ENCODE data around the gene RIMKLB.

RIMKLB gene

GRCh38 chr12:8678661-8679111 is 19.1 kb upstream of the RIMKLB start:
- TF ChIP-seq REST (IDR thresholded peaks at IDR 0.05; ENCODE audit: insufficient replicate concordance, low read depth) (no peak), GABPA (IDR thresholded peaks at IDR 0.05; ENCODE audit: low read depth) (no peak), SPI1 (IDR thresholded peaks at IDR 0.05; ENCODE audit: borderline replicate concordance, low read depth) (no peak), POLR2AphosphoS5 (IDR thresholded peaks at IDR 0.05; ENCODE audit: low read depth) (no peak)
- TF ChIP-seq, protein P1, sequence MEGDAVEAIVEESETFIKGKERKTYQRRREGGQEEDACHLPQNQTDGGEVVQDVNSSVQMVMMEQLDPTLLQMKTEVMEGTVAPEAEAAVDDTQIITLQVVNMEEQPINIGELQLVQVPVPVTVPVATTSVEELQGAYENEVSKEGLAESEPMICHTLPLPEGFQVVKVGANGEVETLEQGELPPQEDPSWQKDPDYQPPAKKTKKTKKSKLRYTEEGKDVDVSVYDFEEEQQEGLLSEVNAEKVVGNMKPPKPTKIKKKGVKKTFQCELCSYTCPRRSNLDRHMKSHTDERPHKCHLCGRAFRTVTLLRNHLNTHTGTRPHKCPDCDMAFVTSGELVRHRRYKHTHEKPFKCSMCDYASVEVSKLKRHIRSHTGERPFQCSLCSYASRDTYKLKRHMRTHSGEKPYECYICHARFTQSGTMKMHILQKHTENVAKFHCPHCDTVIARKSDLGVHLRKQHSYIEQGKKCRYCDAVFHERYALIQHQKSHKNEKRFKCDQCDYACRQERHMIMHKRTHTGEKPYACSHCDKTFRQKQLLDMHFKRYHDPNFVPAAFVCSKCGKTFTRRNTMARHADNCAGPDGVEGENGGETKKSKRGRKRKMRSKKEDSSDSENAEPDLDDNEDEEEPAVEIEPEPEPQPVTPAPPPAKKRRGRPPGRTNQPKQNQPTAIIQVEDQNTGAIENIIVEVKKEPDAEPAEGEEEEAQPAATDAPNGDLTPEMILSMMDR (IDR thresholded peaks at IDR 0.05; ENCODE audit: insufficient read depth, low read length): no peak

GRCh38 chr12:8680533-8680932 is 17.3 kb upstream of the RIMKLB start:
- Histone ChIP-seq H3K4me3 (replicated peaks; ENCODE audit: insufficient read depth, low read length) (no peak overlapping the region), H3K27ac (replicated peaks) (no peak overlapping the region), H3K27me3 (ENCODE audit: insufficient read depth, poor library complexity, severe bottlenecking) (no peaks in the 10 kb centered on the region)
- TF ChIP-seq POLR2AphosphoS5 (IDR thresholded peaks at IDR 0.05; ENCODE audit: low read depth) (no peak), SPI1 (IDR thresholded peaks at IDR 0.05; ENCODE audit: borderline replicate concordance, low read depth) (no peak), REST (IDR thresholded peaks at IDR 0.05; ENCODE audit: insufficient replicate concordance, low read depth) (no peak), GABPA (IDR thresholded peaks at IDR 0.05; ENCODE audit: low read depth) (no peak)
- TF ChIP-seq, protein P1 (IDR thresholded peaks at IDR 0.05; ENCODE audit: insufficient read depth, low read length): no peak
- DNase-seq (ENCODE audit: low read depth in 1 of 2, low spot score in 1 of 2): no peak

More at GRCh38 chr12:8678661-8679111, 19.1 kb upstream of the RIMKLB start:
- no peak for DNase-seq (ENCODE audit: low read depth in 1 of 2, low spot score in 1 of 2)
- H3K4me3 ChIP-seq (replicated peaks; ENCODE audit: insufficient read depth, low read length): no peak overlapping the region
- H3K27ac ChIP-seq (replicated peaks): no peak overlapping the region
- H3K27me3 ChIP-seq (ENCODE audit: insufficient read depth, poor library complexity, severe bottlenecking): no peaks in the 10 kb centered on the region

DNA sequence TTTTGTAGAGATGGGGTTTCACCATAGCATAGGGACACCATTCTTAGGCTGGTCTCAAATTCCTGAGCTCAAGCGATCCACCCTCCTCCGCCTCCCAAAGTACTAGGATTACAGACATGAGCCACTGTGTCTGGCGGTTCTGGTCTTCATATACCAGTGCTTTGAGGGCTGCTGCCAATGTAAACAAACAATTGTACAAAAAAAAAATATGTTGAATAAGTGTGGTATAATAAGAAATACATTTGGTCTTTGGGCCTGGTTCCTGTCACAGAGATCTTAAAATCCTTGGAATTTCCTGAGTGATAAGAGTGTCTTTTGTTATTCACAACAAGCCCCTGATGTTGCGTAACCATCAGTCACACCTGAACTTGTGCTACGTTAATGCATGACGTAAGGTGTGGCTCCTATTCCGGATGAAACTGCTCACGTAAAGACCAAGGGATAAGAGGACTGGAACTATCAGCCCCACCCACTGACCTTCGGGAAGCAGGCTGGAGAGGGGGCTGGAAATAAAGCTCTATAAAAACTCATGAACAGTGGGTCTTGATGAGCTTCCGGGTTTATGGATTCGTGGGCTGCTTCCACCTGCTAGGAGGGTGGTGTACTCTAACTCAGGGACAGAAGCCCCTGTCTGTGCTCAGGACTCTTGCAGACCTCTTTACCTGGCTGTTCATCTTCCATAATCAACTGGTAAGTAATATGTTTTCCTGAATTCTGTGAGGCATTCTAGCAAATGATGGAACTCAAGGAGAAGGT is 16.5 kb upstream of the RIMKLB start:
- DNase-seq (ENCODE audit: low read depth in 1 of 2, low spot score in 1 of 2): no peak
- no peak for TF ChIP-seq GABPA (IDR thresholded peaks at IDR 0.05; ENCODE audit: low read depth)
- Histone ChIP-seq H3K27ac (replicated peaks) (no peak overlapping the region), H3K27me3 (ENCODE audit: insufficient read depth, poor library complexity, severe bottlenecking) (no peaks in the 10 kb centered on the region), H3K4me3 (replicated peaks; ENCODE audit: insufficient read depth, low read length) (no peak overlapping the region)

GRCh38 chr12:8685051-8685450 is 12.7 kb upstream of the RIMKLB start:
- DNase-seq (ENCODE audit: low read depth in 1 of 2, low spot score in 1 of 2): no peak
- peaks cover 11% of the 10 kb centered on the region for H3K27me3 ChIP-seq (ENCODE audit: insufficient read depth, poor library complexity, severe bottlenecking)
- H3K27ac ChIP-seq (replicated peaks): no peak overlapping the region
- no peak overlapping the region for H3K4me3 ChIP-seq (replicated peaks; ENCODE audit: insufficient read depth, low read length)
- TF ChIP-seq POLR2AphosphoS5 (IDR thresholded peaks at IDR 0.05; ENCODE audit: low read depth) (no peak), REST (IDR thresholded peaks at IDR 0.05; ENCODE audit: insufficient replicate concordance, low read depth) (no peak), SPI1 (IDR thresholded peaks at IDR 0.05; ENCODE audit: borderline replicate concordance, low read depth) (no peak), GABPA (IDR thresholded peaks at IDR 0.05; ENCODE audit: low read depth) (no peak)
- TF ChIP-seq, protein P1 (IDR thresholded peaks at IDR 0.05; ENCODE audit: insufficient read depth, low read length): no peak

All from HL-60 (cell line).